ENCODE measurements around the gene RYR2. TPM values are rescaled to one million over a fixed set of nuclear protein-coding genes. Genes with fewer than 3 reads are reported as not detected.
A peak's percentile ranks its signal among the peaks of the same experiment; 100 is the strongest.

RYR2 gene
- total RNA-seq, 1 experiment from 2014 or later, result 3.4 TPM

GRCh38 chr1:237154157-237154556 is 112.2 kb downstream of the RYR2 start:
- peak overlapping the region in 2 of 3 experiments; percentile 8 to 28; a peak in 1 of 7 replicates for H3K27ac Mint-ChIP-seq

More at GRCh38 chr1:237154157-237154556, 112.2 kb downstream of the RYR2 start:
- Histone ChIP-seq H3T11ph (ENCODE audit: low read length) (no peak overlapping the region), H3K79me1 (ENCODE audit: insufficient read depth, low read depth, low read length, poor library complexity, severe bottlenecking) (no peaks in the 10 kb centered on the region), H3K14ac (ENCODE audit: insufficient read depth, low read length) (no peak overlapping the region), H2BK120ac (ENCODE audit: low read depth, low read length, poor library complexity, severe bottlenecking) (no peak overlapping the region), H3K23me2 (ENCODE audit: insufficient read length, low read depth, low read length, poor library complexity, severe bottlenecking) (no peaks in the 10 kb centered on the region), H2BK5ac (ENCODE audit: insufficient read length, low read length) (no peak overlapping the region), H2BK12ac (ENCODE audit: insufficient read length, low read depth, low read length) (no peak overlapping the region), H3K27ac (ENCODE audit: insufficient read length, low read depth, low read length) (no peak overlapping the region), H4K5ac (ENCODE audit: insufficient read length, low read depth, low read length) (no peak overlapping the region), H3K4ac (ENCODE audit: low read depth, low read length) (no peak overlapping the region), H2BK15ac (ENCODE audit: low read depth, low read length) (no peak overlapping the region), H4K8ac (replicated peaks; ENCODE audit: insufficient read length, low read depth, low read length) (no peak overlapping the region), H3K9me3 (ENCODE audit: control insufficient read depth, low read depth, low read length) (no peaks in the 10 kb centered on the region), H3K56ac (ENCODE audit: insufficient read length, low read depth, low read length) (no peak overlapping the region), H3K23ac (ENCODE audit: insufficient read length, low read depth, low read length) (no peak overlapping the region), H2AK5ac (ENCODE audit: insufficient read length, low read length) (no peak overlapping the region), H4K91ac (ENCODE audit: insufficient read length, low read depth, low read length) (no peak overlapping the region), H3K4me1 (ENCODE audit: insufficient read depth, low read length) (no peaks in the 10 kb centered on the region; the same call in 1 of the 2 replicates), H3K27me3 (ENCODE audit: insufficient read depth, low read length) (no peaks in the 10 kb centered on the region), H2BK20ac (ENCODE audit: low read depth, low read length, poor library complexity, severe bottlenecking) (no peak overlapping the region), H3K4me2 (ENCODE audit: insufficient read depth, insufficient read length, low read length) (no peak overlapping the region), H4K20me1 (ENCODE audit: control insufficient read depth, insufficient read depth, insufficient read length) (no peaks in the 10 kb centered on the region), H3K18ac (ENCODE audit: insufficient read length, low read depth, low read length) (no peak overlapping the region), H3K9ac (ENCODE audit: extremely low read depth, insufficient read length, low read length) (no peak overlapping the region), H2AFZ (ENCODE audit: low read length) (no peak overlapping the region), H3K79me2 (ENCODE audit: insufficient read depth, low read length) (peaks cover 2% of the 10 kb centered on the region; the same call in 1 of the 2 replicates)
- TF ChIP-seq, protein P1, sequence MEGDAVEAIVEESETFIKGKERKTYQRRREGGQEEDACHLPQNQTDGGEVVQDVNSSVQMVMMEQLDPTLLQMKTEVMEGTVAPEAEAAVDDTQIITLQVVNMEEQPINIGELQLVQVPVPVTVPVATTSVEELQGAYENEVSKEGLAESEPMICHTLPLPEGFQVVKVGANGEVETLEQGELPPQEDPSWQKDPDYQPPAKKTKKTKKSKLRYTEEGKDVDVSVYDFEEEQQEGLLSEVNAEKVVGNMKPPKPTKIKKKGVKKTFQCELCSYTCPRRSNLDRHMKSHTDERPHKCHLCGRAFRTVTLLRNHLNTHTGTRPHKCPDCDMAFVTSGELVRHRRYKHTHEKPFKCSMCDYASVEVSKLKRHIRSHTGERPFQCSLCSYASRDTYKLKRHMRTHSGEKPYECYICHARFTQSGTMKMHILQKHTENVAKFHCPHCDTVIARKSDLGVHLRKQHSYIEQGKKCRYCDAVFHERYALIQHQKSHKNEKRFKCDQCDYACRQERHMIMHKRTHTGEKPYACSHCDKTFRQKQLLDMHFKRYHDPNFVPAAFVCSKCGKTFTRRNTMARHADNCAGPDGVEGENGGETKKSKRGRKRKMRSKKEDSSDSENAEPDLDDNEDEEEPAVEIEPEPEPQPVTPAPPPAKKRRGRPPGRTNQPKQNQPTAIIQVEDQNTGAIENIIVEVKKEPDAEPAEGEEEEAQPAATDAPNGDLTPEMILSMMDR (conservative IDR thresholded peaks at IDR 0.05), result no peak
- H3K36me3 Mint-ChIP-seq (ENCODE audit: insufficient read depth in 1 of 3, low read depth in 3 of 3), result no peaks in the 10 kb centered on the region
- H3K4me1 Mint-ChIP-seq, result peaks cover 10% of the 10 kb centered on the region in 2 experiments
- DNase-seq, result no peak
- no peaks in the 10 kb centered on the region; a peak in 1 of 5 replicates for H3K9me3 Mint-ChIP-seq
- H3K4me3 Mint-ChIP-seq, result no peak overlapping the region
- no CpG with 5 or more reads among the region's 5 CpGs for WGBS (ENCODE audit: extremely low coverage, insufficient read length, low lambda C conversion rate)
- H3K27me3 Mint-ChIP-seq (ENCODE audit: low read depth), result no peaks in the 10 kb centered on the region
